Raji (cell line): ENCODE results near the gene CELSR3.
A peak's percentile ranks its signal among the peaks of the same experiment; 100 is the strongest.

Source experiments
- POLR2A ChIP-seq: IDR thresholded peaks from 2 replicates; pipeline ENCODE4 v1.6.1; 2011; ENCODE audit warnings: low read depth, low read length, control low read depth; ENCODE audit not compliant: insufficient read depth

CELSR3 gene

GRCh38 chr3:48679411-48680391, 17.0 kb upstream of the CELSR3 start:
- TF ChIP-seq POLR2A = no peak

- no peak for TF ChIP-seq POLR2A
Measured at GRCh38 chr3:48678566-48679380, 16.1 kb upstream of the CELSR3 start.

GRCh38 chr3:48678056-48678455, 15.4 kb upstream of the CELSR3 start:
- TF ChIP-seq POLR2A = no peak

GRCh38 chr3:48674505-48674904, 11.8 kb upstream of the CELSR3 start:
- TF ChIP-seq POLR2A = no peak

- no peak for TF ChIP-seq POLR2A
Measured at GRCh38 chr3:48672522-48672921, 9.8 kb upstream of the CELSR3 start.

GRCh38 chr3:48664929-48665328, 2.2 kb upstream of the CELSR3 start:
- no peak for TF ChIP-seq POLR2A

- TF ChIP-seq POLR2A = no peak
Measured at GRCh38 chr3:48664313-48664644, 1.6 kb upstream of the CELSR3 start.

GRCh38 chr3:48663489-48664312, 1.0 kb upstream of the CELSR3 start:
- peak; percentile 66; the same call in 1 of the 2 replicates for TF ChIP-seq POLR2A

- TF ChIP-seq POLR2A = no peak
Measured at GRCh38 chr3:48662145-48662752, 437 bp downstream of the CELSR3 start.

GRCh38 chr3:48661501-48662144, 1.1 kb downstream of the CELSR3 start:
- no peak for TF ChIP-seq POLR2A

GRCh38 chr3:48660800-48661400, 1.8 kb downstream of the CELSR3 start:
- TF ChIP-seq POLR2A = no peak

GRCh38 chr3:48656841-48657281, 5.8 kb downstream of the CELSR3 start:
- TF ChIP-seq POLR2A = no peak

- TF ChIP-seq POLR2A = peak; percentile 46; the same call in 1 of the 2 replicates
Measured at GRCh38 chr3:48656061-48656840, 6.4 kb downstream of the CELSR3 start.
